Natural killer cell (primary cell): ENCODE results near the gene FAHD1. TPM values are rescaled to one million over a fixed set of nuclear protein-coding genes. Genes with fewer than 3 reads are reported as not detected.

Source experiments
- ATAC-seq, 3 donors: fragments of 150-1000 bp in 2 of 3; fragments of 200-7000 bp in 1 of 3; cut with Tn5 transposase; 1 replicate in 1 of 3; 2 replicates in 2 of 3; pipeline ENCODE4 v1.10.0; 2021; ENCODE audit warnings: mild to moderate bottlenecking in 2 of 3, moderate library complexity in 2 of 3
- DNase-seq, 2 donors: peaks; one replicate each; pipeline versions ENCODE4 v3.0.0 to v3.0.0-alpha.2; 2013 to 2021; ENCODE audit warnings: mixed read lengths in 1 of 2
- H3K27ac ChIP-seq: one replicate; pipeline ENCODE4 v1.5.1; 2013; ENCODE audit warnings: mild to moderate bottlenecking, low read length
- H3K27me3 ChIP-seq: one replicate; pipeline ENCODE4 v1.6.1; 2013; ENCODE audit warnings: low read length; ENCODE audit not compliant: control insufficient read depth, insufficient read depth
- H3K36me3 ChIP-seq: one replicate; pipeline ENCODE4 v1.6.1; 2013; ENCODE audit warnings: low read length; ENCODE audit not compliant: control insufficient read depth, insufficient read depth
- H3K4me1 ChIP-seq: one replicate; pipeline ENCODE4 v1.6.1; 2013; ENCODE audit warnings: low read length; ENCODE audit not compliant: control insufficient read depth, insufficient read depth
- H3K4me3 ChIP-seq: one replicate; pipeline ENCODE4 v1.5.1; 2013; ENCODE audit warnings: low read length
- H3K9me3 ChIP-seq: one replicate; pipeline ENCODE4 v1.6.1; 2013; ENCODE audit warnings: low read length; ENCODE audit not compliant: control insufficient read depth, insufficient read depth
- H3K27ac Mint-ChIP-seq, 2 donors: one replicate each; pipeline ENCODE4 v1.8.0; 2022; ENCODE audit warnings: mild to moderate bottlenecking in 2 of 2, mixed read lengths in 2 of 2, moderate library complexity in 1 of 2
- H3K27me3 Mint-ChIP-seq, 2 donors: one replicate each; pipeline ENCODE4 v1.8.0; 2022; ENCODE audit warnings: low read depth in 2 of 2, mixed read lengths in 2 of 2
- H3K36me3 Mint-ChIP-seq: one replicate; pipeline ENCODE4 v1.8.0; 2022; ENCODE audit warnings: mixed read lengths
- H3K4me1 Mint-ChIP-seq, 2 donors: one replicate each; pipeline ENCODE4 v1.8.0; 2022; ENCODE audit warnings: mixed read lengths in 2 of 2
- H3K4me3 Mint-ChIP-seq: one replicate; pipeline ENCODE4 v1.8.0; 2022; ENCODE audit warnings: mild to moderate bottlenecking, moderate library complexity, mixed read lengths
- H3K9me3 Mint-ChIP-seq, 2 donors: one replicate each; pipeline ENCODE4 v1.8.0; 2022; ENCODE audit warnings: mixed read lengths in 2 of 2
- CTCF ChIP-seq: fragments of 200-600 bp; IDR thresholded peaks from one replicate; pipeline ENCODE4 v1.8.0; 2022; ENCODE audit warnings: antibody characterized with exemption
- WGBS: methylation state at CpG from one replicate; pipeline ENCODE4 v1.1.7; 2013; ENCODE audit warnings: missing lambda C conversion rate; ENCODE audit not compliant: insufficient coverage; 5-methylcytosine and 5-hydroxymethylcytosine counted together
- intact Hi-C: fragments of 100-400 bp; cut with micrococcal nuclease; formaldehyde crosslinking; loops from one replicate; pipeline ENCODE4 v1.14.2; 2022
- total RNA-seq, 4 donors: library from RNA; stranded (reverse); fragments of 120-200 nt in 1 of 4; gene quantifications; one replicate each; pipeline versions ENCODE4 v1.2.3 to v1.2.4, GENCODE V29; 2013 to 2022

FAHD1 gene
- total RNA-seq, 3 donors from 2014 or later (not counting 1 experiment from before 2014, with no cell fraction given), result 5.3 to 10.6 (median 7.4) TPM

DNA sequence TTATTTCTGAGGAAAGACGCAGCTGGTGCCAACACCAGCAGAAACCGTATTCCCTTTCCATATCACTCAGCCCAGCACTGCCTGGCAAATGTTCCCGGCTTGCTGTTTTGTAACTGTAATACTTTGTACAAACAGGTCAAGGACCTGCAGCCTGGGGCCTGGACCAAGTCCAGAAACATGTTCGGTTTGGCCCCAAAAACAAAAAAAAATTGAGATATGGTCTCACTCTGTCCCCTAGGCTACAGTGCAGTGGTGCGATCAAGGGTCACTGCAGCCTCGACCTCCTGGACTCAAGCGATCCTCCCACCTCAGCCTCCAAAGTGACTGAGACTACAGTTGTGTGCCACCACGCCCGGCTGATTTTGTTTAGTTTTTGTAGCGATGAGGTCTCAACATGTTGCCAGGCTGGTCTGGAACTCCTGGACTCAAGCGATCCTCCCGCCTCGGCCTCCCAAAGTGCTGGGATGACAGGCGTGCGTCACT is 1.6 kb upstream of the FAHD1 start:
- Histone ChIP-seq H3K27me3 (no peaks in the 10 kb centered on the region), H3K9me3 (no peaks in the 10 kb centered on the region), H3K36me3 (peaks cover 19% of the 10 kb centered on the region), H3K4me1 (peaks cover 23% of the 10 kb centered on the region), H3K4me3 (peak overlapping the region; percentile 24), H3K27ac (peak overlapping the region; percentile 59)
- ATAC-seq (no peak), DNase-seq (no peak)
- no peak for TF ChIP-seq CTCF
- Mint-ChIP-seq H3K4me1 (peaks cover 9 to 23% of the 10 kb centered on the region in 2 donors), H3K9me3 (no peaks in the 10 kb centered on the region), H3K27ac (peak overlapping the region; percentile 41 to 59), H3K27me3 (no peaks in the 10 kb centered on the region), H3K36me3 (no peaks in the 10 kb centered on the region), H3K4me3 (peak overlapping the region; percentile 67)
- 66% methylated on average over 15 of the region's 15 CpGs for WGBS
- intact Hi-C loops, result no loop called here

- Histone ChIP-seq H3K36me3 (peaks cover 13% of the 10 kb centered on the region), H3K4me3 (peak overlapping the region; percentile 24), H3K9me3 (no peaks in the 10 kb centered on the region), H3K4me1 (peaks cover 23% of the 10 kb centered on the region), H3K27me3 (no peaks in the 10 kb centered on the region), H3K27ac (peak overlapping the region; percentile 59)
- Mint-ChIP-seq H3K4me1 (peaks cover 9 to 23% of the 10 kb centered on the region in 2 donors), H3K4me3 (peak overlapping the region; percentile 67), H3K27me3 (no peaks in the 10 kb centered on the region), H3K9me3 (no peaks in the 10 kb centered on the region), H3K36me3 (no peaks in the 10 kb centered on the region), H3K27ac (peak overlapping the region; percentile 85 to 89)
- no peak for TF ChIP-seq CTCF
- peak; percentile 75 to 84 (median 75) for ATAC-seq
- intact Hi-C loops, result loop anchor here (2.0 kb wide), 1 partner anchor 43 kb away; the partner anchor contains the start of genes NUBP2 and SPSB3
- WGBS, result under 1% methylated on average over 96 of the region's 96 CpGs
- DNase-seq, result peak in 1 of 2 donors; percentile 90
These were observed 929 bp upstream of the FAHD1 start for GRCh38 chr16:1825864-1826690.

DNA sequence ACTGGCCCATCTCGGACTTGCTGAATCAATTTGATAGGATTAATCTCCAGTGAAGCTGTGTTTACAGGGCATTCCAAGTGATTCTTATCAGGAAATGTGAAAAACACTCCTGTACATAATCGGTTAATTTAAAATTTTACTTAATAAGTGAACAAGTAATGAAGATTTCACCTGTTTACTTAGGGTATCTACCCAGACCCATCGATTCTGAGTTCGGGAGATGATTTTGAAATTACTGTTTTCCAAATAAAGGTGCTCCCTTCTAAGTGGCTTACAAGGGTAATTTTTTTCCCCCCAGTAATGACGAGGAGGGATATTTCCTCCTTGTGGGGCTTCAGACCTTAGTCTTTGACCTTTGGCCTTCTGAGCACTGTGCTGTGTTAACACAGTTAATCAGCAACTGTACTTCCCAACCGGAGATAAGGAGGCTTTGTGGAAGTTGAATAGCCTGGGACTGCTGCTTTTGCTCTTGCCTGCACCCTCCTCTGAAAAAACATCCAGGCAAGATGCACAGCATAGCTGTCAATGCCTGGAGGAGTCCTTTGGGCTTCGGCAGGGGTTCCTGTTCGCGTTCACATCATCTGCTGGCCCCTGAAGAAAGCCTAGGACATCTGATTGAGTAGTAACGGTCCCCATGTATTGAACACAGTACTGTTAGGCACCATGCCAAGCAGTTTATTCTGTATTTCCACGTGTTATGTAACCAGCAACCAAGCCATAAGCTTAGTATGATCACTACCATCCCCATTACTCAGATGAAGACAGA is 1.8 kb downstream of the FAHD1 start:
- Mint-ChIP-seq H3K4me3 (peak overlapping the region; percentile 65), H3K27me3 (no peaks in the 10 kb centered on the region), H3K36me3 (no peaks in the 10 kb centered on the region), H3K9me3 (no peaks in the 10 kb centered on the region), H3K4me1 (peaks cover 9 to 21% of the 10 kb centered on the region in 2 donors), H3K27ac (no peak overlapping the region)
- ATAC-seq (no peak), DNase-seq (no peak)
- Histone ChIP-seq H3K36me3 (peaks cover 2% of the 10 kb centered on the region), H3K27ac (no peak overlapping the region), H3K9me3 (no peaks in the 10 kb centered on the region), H3K4me3 (no peak overlapping the region), H3K27me3 (no peaks in the 10 kb centered on the region), H3K4me1 (peaks cover 23% of the 10 kb centered on the region)
- WGBS, result 86% methylated on average over 10 of the region's 11 CpGs
- intact Hi-C loops, result no loop called here
- no peak for TF ChIP-seq CTCF
